ENCODE results near the gene GOLGA7B.
A peak's percentile ranks its signal among the peaks of the same experiment; 100 is the strongest.

GOLGA7B gene

GRCh38 chr10:97894092-97894491, 44.4 kb downstream of the GOLGA7B start:
- no peak for DNase-seq (ENCODE audit: low read depth in 2 of 2)

GRCh38 chr10:97895084-97895483, 45.4 kb downstream of the GOLGA7B start:
- DNase-seq (ENCODE audit: low read depth in 2 of 2): no peak

GRCh38 chr10:97895915-97896314, 46.3 kb downstream of the GOLGA7B start:
- DNase-seq (ENCODE audit: low read depth in 2 of 2): no peak

GRCh38 chr10:97896756-97897358, 47.2 kb downstream of the GOLGA7B start:
- DNase-seq (ENCODE audit: low read depth in 2 of 2): no peak

- no peak for DNase-seq (ENCODE audit: low read depth in 2 of 2)
These were observed 48.8 kb downstream of the GOLGA7B start for GRCh38 chr10:97898429-97898828.

- DNase-seq (ENCODE audit: low read depth in 2 of 2): no peak
These were observed 51.7 kb downstream of the GOLGA7B start for GRCh38 chr10:97901381-97901780.

GRCh38 chr10:97903128-97904017, 53.7 kb downstream of the GOLGA7B start:
- DNase-seq (ENCODE audit: low read depth in 2 of 2): no peak

- no peak for DNase-seq (ENCODE audit: low read depth in 2 of 2)
These were observed 54.4 kb downstream of the GOLGA7B start for GRCh38 chr10:97904018-97904381.

- no peak for DNase-seq (ENCODE audit: low read depth in 2 of 2)
These were observed 54.9 kb downstream of the GOLGA7B start for GRCh38 chr10:97904576-97904975.

GRCh38 chr10:97905276-97905675, 55.6 kb downstream of the GOLGA7B start:
- no peak for DNase-seq (ENCODE audit: low read depth in 2 of 2)

- no peak for DNase-seq (ENCODE audit: low read depth in 2 of 2)
These were observed 57.6 kb downstream of the GOLGA7B start for GRCh38 chr10:97907211-97907610.

- DNase-seq (ENCODE audit: low read depth in 2 of 2): no peak
These were observed 58.2 kb downstream of the GOLGA7B start for GRCh38 chr10:97907830-97908229.

- no peak for DNase-seq (ENCODE audit: low read depth in 2 of 2)
These were observed 61.0 kb downstream of the GOLGA7B start for GRCh38 chr10:97910661-97911060.

GRCh38 chr10:97911217-97911616, 61.6 kb downstream of the GOLGA7B start:
- no peak for DNase-seq (ENCODE audit: low read depth in 2 of 2)

GRCh38 chr10:97913193-97913592, 63.5 kb downstream of the GOLGA7B start:
- DNase-seq (ENCODE audit: low read depth in 2 of 2): no peak

- no peak for DNase-seq (ENCODE audit: low read depth in 2 of 2)
These were observed 64.0 kb downstream of the GOLGA7B start for GRCh38 chr10:97913614-97914013.

- no peak for DNase-seq (ENCODE audit: low read depth in 2 of 2)
These were observed 64.7 kb downstream of the GOLGA7B start for GRCh38 chr10:97914171-97914836.

- peak; percentile 38 to 53 for DNase-seq (ENCODE audit: low read depth in 2 of 2)
These were observed 65.2 kb downstream of the GOLGA7B start for GRCh38 chr10:97914837-97915211.

GRCh38 chr10:97915346-97916131, 65.9 kb downstream of the GOLGA7B start:
- DNase-seq (ENCODE audit: low read depth in 2 of 2): no peak

- DNase-seq (ENCODE audit: low read depth in 2 of 2): no peak
These were observed 66.9 kb downstream of the GOLGA7B start for GRCh38 chr10:97916586-97916985.

GRCh38 chr10:97919012-97919411, 69.4 kb downstream of the GOLGA7B start:
- DNase-seq (ENCODE audit: low read depth in 2 of 2): no peak

GRCh38 chr10:97920865-97921264, 71.2 kb downstream of the GOLGA7B start:
- DNase-seq (ENCODE audit: low read depth in 2 of 2): no peak

All from stimulated activated CD8-positive, alpha-beta memory T cell treated with anti-CD3 and anti-CD28 coated beads, Interleukin-2, amount 100 ng/mL, for 1 hour (primary cell).